GM18907 (cell line): Measurements from ENCODE around the gene GALNT2.

ENCODE experiments used
- ATAC-seq: cut with Tn5 transposase; IDR thresholded peaks from one replicate; pipeline ENCODE4 v1.9.1; 2021; ENCODE audit warnings: mild to moderate bottlenecking, moderate library complexity; ENCODE audit not compliant: unreplicated experiment

GALNT2 gene

DNA sequence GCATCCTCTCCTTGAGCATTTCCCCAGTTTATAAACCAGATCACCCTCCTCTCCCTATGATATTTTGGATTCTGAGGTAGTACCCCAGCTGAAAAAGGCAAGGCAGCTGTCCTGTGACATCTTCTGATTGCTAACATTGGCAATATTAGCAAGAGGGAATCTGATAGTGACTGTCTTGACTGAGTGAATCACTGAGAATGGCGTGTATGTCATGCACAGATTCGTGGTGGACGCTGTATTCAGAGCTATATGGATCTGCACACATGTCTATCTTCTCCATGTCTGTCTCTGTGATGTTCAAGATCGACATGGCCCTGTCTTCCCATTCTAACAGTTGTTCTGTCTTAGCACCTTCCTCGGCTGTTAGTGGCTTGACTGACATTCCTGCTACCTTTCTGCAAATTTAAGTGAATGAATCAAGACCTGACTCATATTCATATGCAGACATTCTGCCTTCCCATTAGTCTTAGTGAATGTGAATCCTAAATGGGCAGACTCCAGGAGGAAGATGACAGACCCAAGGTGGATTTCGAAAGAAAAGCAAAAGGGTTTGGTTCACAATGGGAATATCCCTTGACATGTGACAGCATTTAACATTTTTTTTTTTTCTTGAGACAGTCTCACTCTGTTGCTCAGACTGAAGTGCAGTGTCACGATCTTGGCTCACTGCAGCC is 261.4 kb downstream of the GALNT2 start:
- ATAC-seq = no peak

- ATAC-seq = no peak
These were observed 263.1 kb downstream of the GALNT2 start for GRCh38 chr1:230330157-230330556.
